Activated T-helper 1 cell treated with anti-CD3 and anti-CD28 coated beads, Interleukin-2, amount 50 U/mL, for 16 hours (primary cell): ENCODE measurements around the gene MAP3K3.
A peak's percentile ranks its signal among the peaks of the same experiment; 100 is the strongest.

Experiments
- DNase-seq, 2 donors: peaks; one replicate each; pipeline ENCODE4 v3.0.0-alpha.2; 2020; ENCODE audit warnings: low read depth in 1 of 2, low spot score in 1 of 2

MAP3K3 gene

DNA sequence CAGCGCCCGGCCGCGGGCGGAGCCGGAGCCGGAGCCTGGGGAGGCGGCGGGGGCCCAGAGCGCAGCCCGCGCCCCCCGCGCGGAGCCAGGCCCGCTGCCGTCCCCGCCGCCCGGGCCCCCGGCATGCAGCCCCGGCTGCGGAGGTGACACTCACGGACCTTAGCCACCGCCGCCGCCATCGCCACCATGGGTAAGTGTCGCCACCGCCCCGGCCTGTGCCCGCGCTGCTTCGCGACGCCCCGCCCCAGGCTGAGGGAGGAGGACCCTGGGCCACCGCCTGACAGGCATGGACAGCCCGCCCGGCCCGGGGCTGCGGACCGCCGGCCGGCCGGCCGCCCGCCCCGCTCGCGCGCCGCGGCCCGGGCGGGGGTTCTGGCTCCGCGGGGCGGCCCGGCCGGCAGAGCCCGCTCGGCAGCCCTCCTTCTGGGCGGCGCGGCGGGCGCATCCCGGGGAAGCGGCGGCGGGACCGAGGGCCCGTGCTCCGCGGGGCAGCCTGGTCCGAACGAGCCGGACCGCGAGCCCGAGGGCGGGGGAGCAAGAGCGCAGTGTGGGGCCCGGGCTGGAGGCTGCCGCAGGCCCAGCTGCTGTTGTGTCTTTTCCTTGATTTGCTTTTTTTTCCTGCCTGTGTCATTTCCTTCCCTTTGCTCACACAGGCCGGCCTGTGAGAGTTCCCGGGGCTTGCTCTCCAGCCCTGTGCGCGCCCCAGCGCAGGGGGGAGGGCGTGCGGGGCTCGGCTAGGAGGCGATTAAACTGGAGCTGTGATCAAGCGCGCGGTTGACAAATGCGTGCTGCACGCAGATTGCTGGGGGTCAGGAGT lies 565 bp downstream of the MAP3K3 start:
- DNase-seq: peak; percentile 36 to 52

- DNase-seq: no peak
These were observed 1.7 kb downstream of the MAP3K3 start for GRCh38 chr17:63623786-63624530.

GRCh38 chr17:63624531-63624880 lies 2.3 kb downstream of the MAP3K3 start:
- no peak for DNase-seq

DNA sequence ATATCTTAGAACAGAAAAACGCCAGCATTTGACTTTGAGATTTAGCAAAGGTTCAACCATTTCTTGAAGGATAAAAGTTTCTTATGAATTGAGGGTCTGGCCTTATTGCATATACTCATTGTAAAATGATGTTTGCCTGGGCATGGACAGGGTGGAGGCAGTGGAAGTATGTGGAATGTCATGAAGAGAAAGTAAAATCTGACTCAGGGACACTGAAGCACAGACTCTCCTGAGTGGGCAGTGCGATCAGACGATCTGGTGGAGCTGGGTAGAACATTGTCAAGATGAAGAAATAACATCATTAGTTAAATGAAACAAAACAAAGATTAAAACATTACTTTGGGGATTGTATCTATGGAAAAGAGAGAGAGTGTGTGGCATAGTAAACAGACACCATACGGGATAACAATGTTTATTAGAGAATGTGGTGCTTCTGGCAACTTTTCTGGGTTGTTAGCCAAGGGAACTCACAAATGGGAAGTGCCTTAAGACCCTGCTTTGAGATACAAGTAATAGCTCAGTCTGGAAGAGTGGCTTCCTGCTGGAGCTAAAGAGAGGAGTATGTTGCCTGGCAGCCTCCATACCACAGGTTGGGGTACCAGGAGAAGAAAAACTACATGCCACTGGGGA lies 4.4 kb downstream of the MAP3K3 start:
- no peak for DNase-seq

GRCh38 chr17:63629627-63630026 lies 7.4 kb downstream of the MAP3K3 start:
- no peak for DNase-seq

DNA sequence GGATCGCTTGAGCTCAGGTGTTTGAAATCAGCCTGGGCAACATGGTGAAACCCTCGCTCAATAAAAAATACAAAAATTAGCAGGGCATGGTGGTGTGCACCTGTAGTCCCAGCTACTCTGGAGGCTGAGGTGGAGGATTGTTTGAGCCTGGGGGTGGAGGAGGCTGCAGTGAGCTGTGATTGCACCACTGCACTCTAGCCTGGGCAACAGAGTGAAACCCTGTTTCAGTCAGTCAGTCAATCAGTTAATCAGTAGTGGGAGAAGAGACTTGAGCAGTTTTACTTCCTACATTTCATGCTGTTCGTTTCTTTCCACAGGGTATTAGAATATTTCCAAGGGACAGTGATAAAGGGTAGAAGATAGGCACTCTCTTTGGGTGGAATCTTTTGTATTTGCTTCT lies 8.8 kb downstream of the MAP3K3 start:
- no peak for DNase-seq

DNA sequence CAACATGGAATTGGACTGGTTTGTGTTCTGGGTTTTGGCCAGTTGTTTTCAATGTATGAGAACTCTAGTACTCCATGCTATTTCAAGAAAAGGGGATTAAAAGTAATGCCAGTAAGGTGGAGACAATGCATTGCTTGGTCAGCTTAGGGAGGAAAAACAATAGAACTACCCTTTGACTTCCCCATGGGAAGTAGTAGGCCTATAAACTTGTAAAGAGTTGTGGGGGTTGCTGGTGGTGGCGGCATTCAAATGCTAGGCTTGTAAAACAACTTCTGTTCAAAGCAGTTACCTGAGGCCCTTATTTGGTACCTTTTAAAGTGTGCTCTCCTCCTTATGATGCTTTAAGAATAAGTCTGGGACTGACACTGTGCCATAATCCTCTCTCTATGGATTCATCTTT lies 9.4 kb downstream of the MAP3K3 start:
- no peak for DNase-seq

GRCh38 chr17:63633742-63634141 lies 11.5 kb downstream of the MAP3K3 start:
- no peak for DNase-seq

GRCh38 chr17:63634163-63634562 lies 11.9 kb downstream of the MAP3K3 start:
- no peak for DNase-seq

DNA sequence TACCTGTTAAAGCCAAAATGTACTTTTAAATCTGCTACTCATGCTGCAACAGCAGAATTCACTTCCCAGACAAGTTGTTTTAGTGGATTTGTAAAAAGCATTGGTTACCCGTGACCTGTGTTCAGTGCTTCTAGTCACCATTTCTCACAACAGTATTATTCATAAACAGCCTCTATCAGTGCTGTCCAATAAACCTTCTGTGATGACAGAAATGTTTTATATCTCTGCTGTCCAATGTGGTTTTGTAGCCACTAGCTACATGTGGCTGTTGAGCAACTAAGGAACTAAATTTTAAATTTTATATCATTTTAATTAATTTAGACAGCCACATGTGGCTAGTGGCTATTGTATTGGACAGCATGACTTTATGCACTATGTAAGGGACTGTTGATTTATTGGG lies 12.6 kb downstream of the MAP3K3 start:
- no peak for DNase-seq

DNA sequence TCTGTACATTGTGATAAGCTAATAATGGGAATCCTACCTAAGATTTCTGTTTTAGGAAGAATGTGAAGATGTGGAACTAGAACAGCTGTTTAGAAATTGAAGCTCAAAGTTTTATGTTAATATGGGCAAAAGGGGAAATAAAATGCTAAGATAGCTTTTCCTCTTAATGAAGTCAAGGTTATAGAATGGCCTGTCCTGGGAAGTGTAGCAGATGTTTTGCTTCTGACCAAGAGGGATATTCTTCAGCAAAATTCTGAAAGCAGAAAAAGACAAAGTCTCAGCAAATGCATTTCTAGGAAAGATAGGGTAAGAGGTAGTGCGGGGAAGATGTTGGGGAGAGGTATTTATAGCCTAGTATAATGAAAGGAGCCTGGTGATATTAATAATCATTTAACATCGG lies 13.1 kb downstream of the MAP3K3 start:
- no peak for DNase-seq

- DNase-seq: no peak
These were observed 13.6 kb downstream of the MAP3K3 start for GRCh38 chr17:63635787-63636186.

DNA sequence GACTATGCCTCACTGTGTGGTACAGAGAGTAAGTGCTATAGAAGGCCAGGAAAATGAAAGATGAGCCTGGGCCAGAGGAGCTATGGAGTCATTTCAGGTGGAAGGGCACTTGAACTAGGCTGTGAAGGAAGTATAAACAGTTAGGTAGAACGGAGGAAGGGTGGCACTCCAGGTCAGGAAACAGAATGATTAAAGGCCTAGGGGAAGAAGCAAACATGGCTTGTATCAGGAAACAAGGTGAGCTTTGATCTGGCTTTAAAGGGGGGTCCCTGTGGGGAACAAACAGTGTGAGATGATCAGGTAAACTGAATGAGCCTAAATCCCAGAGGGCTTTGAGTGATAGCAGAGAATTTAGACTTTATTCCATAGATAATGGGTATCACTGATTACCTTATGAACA lies 16.9 kb downstream of the MAP3K3 start:
- DNase-seq: no peak

DNA sequence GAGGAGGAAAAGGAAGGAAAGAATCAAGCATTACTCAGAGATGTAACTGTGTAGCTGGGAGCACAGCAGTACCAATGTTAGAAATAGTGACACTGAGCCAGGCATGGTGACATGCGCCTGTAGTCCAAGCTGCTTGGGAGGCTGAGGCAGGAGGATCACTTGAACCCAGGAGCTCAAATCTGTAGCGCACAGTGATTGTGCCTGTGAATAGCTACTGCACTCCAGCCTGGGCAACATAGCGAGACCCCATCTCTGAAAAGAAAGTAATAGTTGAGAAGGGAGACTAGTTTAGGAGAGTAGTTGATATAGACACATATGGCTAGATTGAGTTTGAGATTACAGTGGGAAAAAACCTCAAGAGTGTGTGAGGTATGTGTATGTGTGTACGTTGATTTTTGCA lies 17.8 kb downstream of the MAP3K3 start:
- DNase-seq: no peak

DNA sequence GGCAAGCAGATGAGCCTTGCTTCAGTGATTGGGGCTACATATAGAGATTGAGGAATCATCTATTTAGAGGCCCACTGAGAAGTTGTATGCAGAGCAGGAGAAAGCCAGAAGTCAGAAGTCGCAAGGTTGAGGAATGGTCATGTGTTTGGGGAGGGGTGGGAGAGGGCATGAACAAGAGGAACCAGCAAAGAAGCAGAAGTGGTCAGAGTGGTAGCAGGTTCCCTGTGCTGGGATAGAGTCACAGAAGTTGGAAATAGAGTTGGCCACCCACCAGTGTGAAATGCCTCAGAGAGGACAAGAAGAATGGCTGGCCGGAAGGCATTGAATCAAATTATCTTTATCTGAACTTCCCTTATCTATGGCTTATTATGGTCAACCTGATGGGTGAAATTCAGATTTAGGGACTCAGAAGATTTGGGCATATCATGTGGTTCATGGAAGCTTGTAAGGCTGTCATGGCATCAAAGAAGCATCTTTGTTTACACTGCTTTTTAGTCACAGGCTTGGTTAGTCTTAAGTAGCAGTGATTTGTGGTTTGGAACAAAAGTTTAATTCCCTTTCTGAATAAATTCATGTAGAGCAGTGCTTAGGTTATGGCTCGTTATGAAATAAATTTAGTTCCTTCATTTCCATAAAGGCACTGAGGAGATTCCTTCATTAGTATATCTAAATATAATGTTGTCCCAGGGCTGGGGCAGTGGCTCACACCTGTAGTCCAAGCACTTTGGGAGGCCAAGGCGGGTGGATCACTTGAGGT lies 19.7 kb downstream of the MAP3K3 start:
- DNase-seq: no peak

GRCh38 chr17:63644846-63645245 lies 22.6 kb downstream of the MAP3K3 start:
- DNase-seq: no peak

DNA sequence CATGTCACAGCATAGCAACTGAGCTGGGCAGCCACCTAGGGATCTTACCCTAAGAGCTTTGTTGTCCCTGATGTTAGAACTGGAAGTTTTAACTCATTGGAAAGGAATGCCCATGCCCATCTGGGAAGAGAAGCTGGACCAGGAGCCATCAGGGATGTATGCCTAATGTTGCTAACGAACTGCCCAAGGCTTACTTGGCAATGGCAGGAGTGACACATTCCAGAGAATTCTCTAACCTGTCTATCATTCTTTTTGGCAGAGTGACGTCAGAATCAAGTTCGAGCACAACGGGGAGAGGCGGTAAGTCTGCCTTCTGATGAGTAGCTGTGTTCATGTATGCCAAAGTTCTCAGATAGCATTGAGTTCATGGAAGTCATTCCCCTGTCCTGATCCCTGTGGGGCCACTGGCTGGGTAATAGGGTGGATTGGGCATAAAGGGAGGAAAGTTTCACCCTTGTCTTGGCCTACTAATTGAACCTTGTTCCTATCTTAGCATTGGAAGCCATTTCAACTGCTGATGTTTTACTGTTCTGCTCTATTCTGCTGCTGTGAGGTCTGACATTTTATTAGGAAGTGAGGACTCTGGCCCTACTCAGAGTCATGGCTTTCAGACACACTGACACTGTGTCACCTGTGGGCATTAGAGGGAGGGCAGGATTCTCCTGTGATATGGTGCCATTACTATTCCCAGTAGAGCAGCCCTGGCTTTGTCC lies 23.7 kb downstream of the MAP3K3 start:
- DNase-seq: no peak

GRCh38 chr17:63646488-63646806 lies 24.2 kb downstream of the MAP3K3 start:
- no peak for DNase-seq

GRCh38 chr17:63647065-63647725 lies 25.0 kb downstream of the MAP3K3 start:
- no peak for DNase-seq

DNA sequence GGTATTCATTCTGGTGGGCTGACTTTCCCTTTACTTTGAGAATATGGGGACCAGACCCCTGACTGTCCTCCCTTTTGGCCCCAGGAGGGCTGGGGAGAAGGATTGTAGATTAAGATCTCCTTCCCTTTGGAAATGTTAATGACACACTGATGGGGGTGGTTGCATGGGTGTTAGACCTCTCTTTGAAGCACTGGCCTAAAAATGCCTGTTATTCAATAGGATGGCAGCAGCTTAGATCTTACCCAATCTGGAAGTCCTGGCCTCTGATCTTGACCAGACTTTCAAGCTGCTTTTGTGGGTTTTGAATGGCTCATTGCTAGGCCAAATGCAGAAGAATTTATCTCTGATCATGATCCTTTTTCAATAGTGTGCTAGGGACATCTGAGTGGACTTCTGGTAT lies 25.7 kb downstream of the MAP3K3 start:
- DNase-seq: no peak

- no peak for DNase-seq
These were observed 27.6 kb downstream of the MAP3K3 start for GRCh38 chr17:63649813-63650212.
